Stimulated activated CD4-positive, alpha-beta T cell treated with anti-CD3 and anti-CD28 coated beads, Interleukin-15, amount 100 ng/mL, for 1 hour (primary cell): ENCODE data around the gene ANKMY2.
A peak's percentile ranks its signal among the peaks of the same experiment; 100 is the strongest.
"Not testable (repeated sequence)": the region's sequence is repeated elsewhere in the genome, so short reads cannot be mapped to it uniquely, and the experiment has no call there.

Experiments used
- DNase-seq, 2 donors: peaks; one replicate each; pipeline ENCODE4 v3.0.0-alpha.2; 2020; ENCODE audit warnings: low read depth in 1 of 2, low spot score in 1 of 2

ANKMY2 gene

GRCh38 chr7:16659854-16660497 lies 14.4 kb upstream of the ANKMY2 start:
- DNase-seq, result not testable (repeated sequence)

GRCh38 chr7:16657656-16658279 lies 12.2 kb upstream of the ANKMY2 start:
- no peak for DNase-seq

- no peak for DNase-seq
Observed at GRCh38 chr7:16656141-16656540, 10.6 kb upstream of the ANKMY2 start.

GRCh38 chr7:16655394-16655793 lies 9.8 kb upstream of the ANKMY2 start:
- no peak for DNase-seq

- DNase-seq, result no peak
Observed at GRCh38 chr7:16652888-16653287, 7.3 kb upstream of the ANKMY2 start.

- no peak for DNase-seq
Observed at GRCh38 chr7:16652240-16652583, 6.7 kb upstream of the ANKMY2 start.

- DNase-seq, result no peak
Observed at GRCh38 chr7:16651396-16652239, 6.1 kb upstream of the ANKMY2 start.

- no peak for DNase-seq
Observed at GRCh38 chr7:16650266-16650665, 4.7 kb upstream of the ANKMY2 start.

- no peak for DNase-seq
Observed at GRCh38 chr7:16649196-16649595, 3.6 kb upstream of the ANKMY2 start.

GRCh38 chr7:16648551-16648950 lies 3.0 kb upstream of the ANKMY2 start:
- DNase-seq, result no peak

- no peak for DNase-seq
Observed at GRCh38 chr7:16647435-16647960, 1.9 kb upstream of the ANKMY2 start.

- no peak for DNase-seq
Observed at GRCh38 chr7:16646472-16647072, 1.0 kb upstream of the ANKMY2 start.

GRCh38 chr7:16644636-16645592 lies 640 bp downstream of the ANKMY2 start:
- peak; percentile 24 to 26 for DNase-seq

GRCh38 chr7:16644157-16644556 lies 1.4 kb downstream of the ANKMY2 start:
- DNase-seq, result no peak

GRCh38 chr7:16638282-16639280 lies 7.0 kb downstream of the ANKMY2 start:
- no peak for DNase-seq

- no peak for DNase-seq
Observed at GRCh38 chr7:16637379-16637778, 8.2 kb downstream of the ANKMY2 start.

- no peak for DNase-seq
Observed at GRCh38 chr7:16636555-16637101, 8.9 kb downstream of the ANKMY2 start.

GRCh38 chr7:16634271-16634738 lies 11.2 kb downstream of the ANKMY2 start:
- DNase-seq, result no peak

- DNase-seq, result no peak
Observed at GRCh38 chr7:16630654-16631053, 14.9 kb downstream of the ANKMY2 start.
